HepG2 (cell line): ENCODE results near the gene PIK3R4.

Experiments used
- ATF2 ChIP-seq: sonication (generic); formaldehyde crosslinking; IDR thresholded peaks from 2 replicates; pipeline ENCODE4 v1.4.0; 2020; ENCODE audit warnings: missing genetic modification reagents
- CREB1 ChIP-seq, 2 experiments: fragments of 450-650 bp in 1 of 2; IDR thresholded peaks; 2 replicates each; pipeline ENCODE4 v1.6.1; 2016 to 2017; ENCODE audit warnings: control low read depth in 1 of 2, mild to moderate bottlenecking in 1 of 2, missing compliant biosample characterization in 1 of 2, missing genetic modification characterization in 1 of 2
- KAT8 ChIP-seq: IDR thresholded peaks from 2 replicates; pipeline ENCODE4 v1.6.1; 2016; ENCODE audit warnings: missing genetic modification reagents, missing compliant biosample characterization
- KDM6A ChIP-seq: IDR thresholded peaks from 2 replicates; pipeline ENCODE4 v1.6.1; 2016; ENCODE audit warnings: low read depth
- NFIC ChIP-seq: IDR thresholded peaks from 2 replicates; pipeline ENCODE4 v1.6.1; 2012; ENCODE audit warnings: mild to moderate bottlenecking, low read length, inconsistent platforms
- NR3C1 ChIP-seq: sonication (generic); formaldehyde crosslinking; IDR thresholded peaks from 2 replicates; pipeline ENCODE4 v1.4.0; 2020; ENCODE audit warnings: missing genetic modification reagents
- REXO4 ChIP-seq: sonication (generic); formaldehyde crosslinking; IDR thresholded peaks from 2 replicates; pipeline ENCODE4 v1.8.0; 2022; ENCODE audit warnings: missing genetic modification reagents, mild to moderate bottlenecking, borderline replicate concordance
- TFAP4 ChIP-seq: sonication (generic); IDR thresholded peaks from 2 replicates; pipeline ENCODE4 v1.6.1; 2016; ENCODE audit warnings: low read depth, borderline replicate concordance
- ZBTB34 ChIP-seq: sonication (generic); formaldehyde crosslinking; IDR thresholded peaks from 2 replicates; pipeline ENCODE4 v1.8.0; 2022; ENCODE audit warnings: mild to moderate bottlenecking, missing genetic modification reagents
- ZIK1 ChIP-seq: sonication (generic); formaldehyde crosslinking; IDR thresholded peaks from 2 replicates; pipeline ENCODE4 v1.5.0; 2020; ENCODE audit warnings: mild to moderate bottlenecking, low read depth, missing genetic modification reagents, borderline replicate concordance
- TF ChIP-seq, protein P1 (sequence below): sonication (generic); formaldehyde crosslinking; IDR thresholded peaks from 2 replicates; pipeline ENCODE4 v1.4.0; 2020; ENCODE audit warnings: missing genetic modification reagents
- TF ChIP-seq, protein P2 (sequence below): sonication (generic); formaldehyde crosslinking; IDR thresholded peaks from 2 replicates; pipeline ENCODE4 v1.5.0; 2020; ENCODE audit warnings: mild to moderate bottlenecking, missing genetic modification reagents, moderate library complexity
- TF ChIP-seq, protein P3 (sequence below), 2 experiments: sonication (generic) in 1 of 2; formaldehyde crosslinking in 1 of 2; IDR thresholded peaks; 2 replicates each; pipeline versions ENCODE4 v1.5.1 to v1.6.1; 2011 to 2020; ENCODE audit warnings: borderline replicate concordance in 1 of 2, low read depth in 1 of 2, low read length in 1 of 2, mild to moderate bottlenecking in 1 of 2, missing genetic modification reagents in 1 of 2, moderate library complexity in 1 of 2

- TF ChIP-seq NR3C1 (CRISPR knock-in tag) (no peak), TFAP4 (no peak), KDM6A (CRISPR knock-in tag) (no peak), ATF2 (CRISPR knock-in tag) (no peak), CREB1 (IDR thresholded peaks at IDR 0.05) (no peak), CREB1 (CRISPR knock-in tag; IDR thresholded peaks at IDR 0.05) (no peak), ZIK1 (CRISPR knock-in tag) (no peak), KAT8 (CRISPR knock-in tag) (no peak), ZBTB34 (CRISPR knock-in tag) (no peak), NFIC (no peak), REXO4 (no peak)
- TF ChIP-seq, protein P1, sequence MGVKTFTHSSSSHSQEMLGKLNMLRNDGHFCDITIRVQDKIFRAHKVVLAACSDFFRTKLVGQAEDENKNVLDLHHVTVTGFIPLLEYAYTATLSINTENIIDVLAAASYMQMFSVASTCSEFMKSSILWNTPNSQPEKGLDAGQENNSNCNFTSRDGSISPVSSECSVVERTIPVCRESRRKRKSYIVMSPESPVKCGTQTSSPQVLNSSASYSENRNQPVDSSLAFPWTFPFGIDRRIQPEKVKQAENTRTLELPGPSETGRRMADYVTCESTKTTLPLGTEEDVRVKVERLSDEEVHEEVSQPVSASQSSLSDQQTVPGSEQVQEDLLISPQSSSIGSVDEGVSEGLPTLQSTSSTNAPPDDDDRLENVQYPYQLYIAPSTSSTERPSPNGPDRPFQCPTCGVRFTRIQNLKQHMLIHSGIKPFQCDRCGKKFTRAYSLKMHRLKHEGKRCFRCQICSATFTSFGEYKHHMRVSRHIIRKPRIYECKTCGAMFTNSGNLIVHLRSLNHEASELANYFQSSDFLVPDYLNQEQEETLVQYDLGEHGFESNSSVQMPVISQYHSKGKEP (CRISPR knock-in tag), result no peak
- TF ChIP-seq, protein P2, sequence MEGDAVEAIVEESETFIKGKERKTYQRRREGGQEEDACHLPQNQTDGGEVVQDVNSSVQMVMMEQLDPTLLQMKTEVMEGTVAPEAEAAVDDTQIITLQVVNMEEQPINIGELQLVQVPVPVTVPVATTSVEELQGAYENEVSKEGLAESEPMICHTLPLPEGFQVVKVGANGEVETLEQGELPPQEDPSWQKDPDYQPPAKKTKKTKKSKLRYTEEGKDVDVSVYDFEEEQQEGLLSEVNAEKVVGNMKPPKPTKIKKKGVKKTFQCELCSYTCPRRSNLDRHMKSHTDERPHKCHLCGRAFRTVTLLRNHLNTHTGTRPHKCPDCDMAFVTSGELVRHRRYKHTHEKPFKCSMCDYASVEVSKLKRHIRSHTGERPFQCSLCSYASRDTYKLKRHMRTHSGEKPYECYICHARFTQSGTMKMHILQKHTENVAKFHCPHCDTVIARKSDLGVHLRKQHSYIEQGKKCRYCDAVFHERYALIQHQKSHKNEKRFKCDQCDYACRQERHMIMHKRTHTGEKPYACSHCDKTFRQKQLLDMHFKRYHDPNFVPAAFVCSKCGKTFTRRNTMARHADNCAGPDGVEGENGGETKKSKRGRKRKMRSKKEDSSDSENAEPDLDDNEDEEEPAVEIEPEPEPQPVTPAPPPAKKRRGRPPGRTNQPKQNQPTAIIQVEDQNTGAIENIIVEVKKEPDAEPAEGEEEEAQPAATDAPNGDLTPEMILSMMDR (CRISPR knock-in tag), result no peak
- TF ChIP-seq, protein P3, sequence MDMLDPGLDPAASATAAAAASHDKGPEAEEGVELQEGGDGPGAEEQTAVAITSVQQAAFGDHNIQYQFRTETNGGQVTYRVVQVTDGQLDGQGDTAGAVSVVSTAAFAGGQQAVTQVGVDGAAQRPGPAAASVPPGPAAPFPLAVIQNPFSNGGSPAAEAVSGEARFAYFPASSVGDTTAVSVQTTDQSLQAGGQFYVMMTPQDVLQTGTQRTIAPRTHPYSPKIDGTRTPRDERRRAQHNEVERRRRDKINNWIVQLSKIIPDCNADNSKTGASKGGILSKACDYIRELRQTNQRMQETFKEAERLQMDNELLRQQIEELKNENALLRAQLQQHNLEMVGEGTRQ (IDR thresholded peaks at IDR 0.05; ENCODE audit: low read depth, low read length), result no peak
- TF ChIP-seq, protein P3 (CRISPR knock-in tag; IDR thresholded peaks at IDR 0.05; ENCODE audit: borderline replicate concordance), result no peak
Observed at GRCh38 chr3:130748467-130748861, 1.8 kb upstream of the PIK3R4 start.
